NCI-H748 (cell line): Measurements from ENCODE around the gene CDC5L.

Experiments
- DNase-seq: peaks from one replicate; lab custom pipeline; 2025; ENCODE audit not compliant: unreplicated experiment; lab: John Stamatoyannopoulos, UW

CDC5L gene

DNA sequence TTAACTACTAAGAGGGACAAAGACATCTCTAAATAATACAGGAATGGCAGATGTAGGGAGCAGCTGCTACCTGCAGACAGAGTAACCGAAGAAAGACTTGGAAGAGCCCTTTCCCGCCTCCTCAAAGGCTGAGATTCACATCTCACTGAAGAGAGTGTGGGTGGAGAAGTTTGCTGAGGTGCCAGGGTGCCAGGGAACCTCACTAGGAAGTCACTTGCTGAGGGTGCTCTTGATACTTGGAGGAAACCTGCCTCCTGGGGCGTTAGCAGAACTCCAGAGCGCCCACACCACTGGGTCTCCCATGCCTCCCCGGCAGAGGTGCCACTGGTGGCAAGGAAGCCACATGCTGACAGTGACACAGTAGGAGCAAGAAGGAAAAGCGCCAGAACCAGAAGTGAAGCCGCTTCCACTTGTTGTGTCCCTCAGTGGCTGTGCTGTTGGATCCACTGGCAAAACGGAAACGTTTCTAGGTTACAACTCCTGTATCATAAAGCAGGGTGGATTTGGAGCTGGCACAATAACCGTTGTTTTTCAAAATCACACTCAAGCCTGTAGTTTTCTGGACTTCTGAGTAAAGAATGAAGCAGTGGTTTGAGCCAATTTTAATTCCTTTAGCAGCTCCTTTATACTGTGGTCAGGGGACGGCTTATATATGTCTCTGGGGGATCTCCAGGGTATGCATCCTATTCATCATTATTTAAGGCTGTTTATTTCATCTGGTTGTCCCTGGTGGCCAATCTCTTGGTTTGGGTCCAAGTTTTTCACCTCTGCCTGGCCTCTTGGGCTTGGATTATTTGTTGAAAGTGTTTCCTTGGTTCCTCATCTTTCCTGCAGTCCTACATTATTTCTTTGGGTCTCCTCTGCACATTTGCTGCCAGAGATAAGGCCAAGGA, 64.5 kb downstream of the CDC5L start:
- DNase-seq: no peak

DNA sequence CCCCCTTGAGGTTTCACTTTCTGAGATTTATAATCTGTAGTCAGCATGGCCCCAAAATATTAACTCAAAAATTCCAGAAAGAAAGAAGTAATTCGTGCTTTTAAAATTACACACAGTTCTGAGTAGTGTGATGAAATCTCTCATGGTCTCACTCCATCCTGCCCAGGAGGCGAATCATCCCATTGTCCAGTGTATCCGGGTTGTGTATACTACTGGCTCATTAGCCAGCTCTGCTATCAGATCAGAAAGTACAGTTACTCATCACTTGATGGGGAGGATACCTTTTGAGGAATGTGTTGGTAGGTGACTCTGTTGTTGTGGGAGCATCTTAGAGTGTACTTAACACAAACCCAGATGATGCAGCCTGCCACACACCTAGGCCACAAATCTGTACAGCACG, 65.2 kb downstream of the CDC5L start:
- DNase-seq: no peak

DNA sequence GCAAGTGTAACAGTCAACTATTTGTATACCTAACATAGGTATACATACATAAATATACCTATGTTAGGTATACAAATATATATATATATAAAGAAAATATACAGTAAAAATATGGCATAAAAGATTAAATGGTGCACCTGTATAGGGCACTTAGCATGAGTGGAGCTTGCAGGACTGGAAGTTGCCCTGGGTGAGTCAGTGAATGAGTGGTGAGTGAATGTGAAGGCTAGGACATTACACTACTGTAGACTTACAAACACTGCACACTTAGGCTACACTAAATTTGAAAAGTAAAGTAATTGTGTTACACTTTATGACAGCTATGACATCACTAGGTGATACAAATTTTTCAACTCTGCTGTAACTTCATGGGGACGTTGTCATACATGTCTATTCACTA, 65.6 kb downstream of the CDC5L start:
- DNase-seq: no peak

DNA sequence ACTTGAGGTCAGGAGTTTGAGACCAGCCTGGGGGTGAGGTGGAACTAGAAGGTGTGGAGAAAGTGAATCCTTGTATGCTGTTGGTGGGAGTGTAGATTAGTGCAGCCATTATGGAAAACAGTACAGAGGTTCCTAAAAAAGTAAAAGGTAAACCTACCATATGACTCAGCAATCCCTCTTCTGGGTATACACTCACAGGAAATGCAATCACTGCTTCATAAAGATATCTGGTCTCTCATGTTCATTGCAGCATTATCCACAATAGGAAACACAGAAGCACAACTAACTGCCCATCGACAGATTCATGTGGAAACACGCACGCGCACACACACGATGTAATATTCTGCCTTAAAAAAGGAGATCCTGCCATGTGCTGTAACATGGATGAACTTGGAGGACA, 66.7 kb downstream of the CDC5L start:
- DNase-seq: no peak

DNA sequence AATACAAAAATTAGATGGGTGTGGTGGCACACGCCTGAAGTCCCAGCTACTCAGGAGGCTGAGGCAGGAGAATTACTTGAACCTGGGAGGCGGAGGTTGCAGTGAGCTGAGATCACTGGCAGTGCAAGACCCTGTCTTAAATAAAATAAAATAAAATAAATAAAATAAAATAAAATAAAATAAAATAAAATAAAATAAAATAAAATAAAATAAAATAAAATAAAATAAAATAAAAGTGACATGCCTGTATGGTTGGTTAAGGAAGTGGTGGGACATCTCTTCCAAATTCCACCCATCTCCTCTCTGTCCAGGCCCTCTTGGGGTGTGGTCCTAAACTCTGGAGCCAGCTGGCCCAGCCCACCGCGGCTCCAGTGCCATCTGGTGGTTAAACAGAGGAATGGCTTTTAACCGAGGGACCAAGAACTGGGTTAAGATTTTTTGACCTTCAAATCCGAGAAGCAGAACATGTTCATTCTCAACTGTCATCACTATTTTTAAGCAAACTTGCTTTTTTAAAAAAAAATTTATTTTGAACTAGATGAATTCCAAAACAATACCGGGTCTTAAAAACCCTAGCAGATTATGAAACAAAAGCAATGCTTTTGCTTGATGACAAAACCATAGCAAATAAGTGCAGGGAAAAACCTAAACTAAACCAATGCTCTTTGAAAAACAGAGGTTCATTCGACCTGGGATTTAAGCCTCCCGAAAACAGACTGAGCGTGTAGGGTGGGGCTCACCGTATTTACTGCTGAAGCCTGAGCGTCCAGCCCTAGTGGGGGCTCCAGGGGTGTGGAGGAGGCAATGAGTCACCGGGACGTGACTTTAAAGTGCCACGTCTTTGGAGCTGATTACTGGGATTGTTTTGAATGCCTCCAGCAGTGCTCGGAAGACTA, 68.8 kb downstream of the CDC5L start:
- DNase-seq: peak; percentile 68

DNA sequence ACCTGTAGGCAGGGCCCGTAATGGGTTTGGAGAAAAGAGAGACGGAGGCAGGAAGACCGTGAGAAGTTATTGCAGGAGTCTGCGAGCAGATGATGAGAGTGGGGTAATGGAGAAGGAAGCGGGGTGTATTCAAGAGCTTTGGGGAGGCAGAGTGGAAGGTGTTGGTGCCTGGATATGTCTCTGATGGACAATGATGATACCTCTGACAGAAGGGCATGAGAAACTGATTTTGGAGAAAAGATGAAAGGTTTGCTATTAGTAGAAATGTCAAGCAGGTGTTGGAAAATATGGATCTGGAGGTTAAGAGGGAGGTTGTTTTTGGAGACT, 69.4 kb downstream of the CDC5L start:
- no peak for DNase-seq

DNA sequence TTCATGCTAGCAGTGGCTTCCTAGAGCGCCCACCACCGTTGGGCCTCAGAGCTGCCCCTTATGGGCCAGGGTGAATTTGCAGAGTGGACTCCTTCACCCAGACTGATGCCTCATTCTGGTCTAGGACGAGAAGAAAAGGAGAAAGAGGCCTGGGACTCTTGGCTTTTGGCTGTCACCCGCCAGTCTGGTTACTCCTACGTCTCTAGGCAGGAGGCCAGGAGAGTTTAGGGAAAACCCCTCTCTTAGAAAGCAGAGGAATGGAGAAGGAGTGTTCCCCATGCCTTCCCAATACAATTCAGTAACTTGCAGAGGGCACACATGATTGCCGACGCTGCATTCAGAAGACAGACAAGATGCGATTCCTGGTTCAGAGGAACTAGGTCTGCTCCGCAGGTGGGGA, 70.1 kb downstream of the CDC5L start:
- no peak for DNase-seq

DNA sequence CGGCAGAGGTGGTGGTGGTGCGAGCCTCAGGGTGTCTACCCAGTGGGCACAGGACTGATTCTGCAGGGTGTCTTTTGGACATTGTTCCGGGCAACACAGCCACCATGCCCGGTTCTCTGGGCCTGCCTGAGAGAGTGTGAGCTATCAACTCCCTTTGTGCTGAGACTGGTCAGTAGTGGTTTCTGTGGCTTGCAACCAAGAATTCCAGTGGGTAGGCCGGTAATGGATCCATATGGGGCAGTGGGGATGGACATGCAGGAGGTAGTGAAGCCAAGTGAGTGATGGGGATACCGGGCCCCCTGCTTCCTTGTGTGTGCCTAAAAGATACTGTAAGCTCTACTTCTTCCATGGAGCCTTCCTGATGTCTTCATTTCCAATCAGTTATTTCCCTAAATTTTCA, 71.0 kb downstream of the CDC5L start:
- no peak for DNase-seq

DNA sequence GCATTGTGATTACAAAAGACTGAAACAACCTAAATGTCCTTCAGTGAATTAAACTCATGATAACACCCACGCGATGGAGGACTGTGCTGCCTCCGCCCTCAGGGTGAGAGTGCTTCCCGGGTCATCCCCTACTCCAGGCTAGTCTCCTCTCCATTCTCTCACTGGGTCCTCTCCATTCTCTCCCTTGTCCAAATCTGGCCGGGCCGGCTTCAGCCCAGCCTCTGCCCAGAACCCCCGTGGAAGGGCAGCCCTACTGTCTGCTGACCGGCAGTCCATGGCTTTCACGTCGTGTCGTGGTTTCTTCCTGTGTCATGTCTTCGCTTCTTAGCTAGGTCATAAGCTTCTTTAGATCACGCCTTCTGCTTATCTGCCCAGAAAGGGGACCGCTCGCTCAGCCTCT, 74.8 kb downstream of the CDC5L start:
- no peak for DNase-seq

DNA sequence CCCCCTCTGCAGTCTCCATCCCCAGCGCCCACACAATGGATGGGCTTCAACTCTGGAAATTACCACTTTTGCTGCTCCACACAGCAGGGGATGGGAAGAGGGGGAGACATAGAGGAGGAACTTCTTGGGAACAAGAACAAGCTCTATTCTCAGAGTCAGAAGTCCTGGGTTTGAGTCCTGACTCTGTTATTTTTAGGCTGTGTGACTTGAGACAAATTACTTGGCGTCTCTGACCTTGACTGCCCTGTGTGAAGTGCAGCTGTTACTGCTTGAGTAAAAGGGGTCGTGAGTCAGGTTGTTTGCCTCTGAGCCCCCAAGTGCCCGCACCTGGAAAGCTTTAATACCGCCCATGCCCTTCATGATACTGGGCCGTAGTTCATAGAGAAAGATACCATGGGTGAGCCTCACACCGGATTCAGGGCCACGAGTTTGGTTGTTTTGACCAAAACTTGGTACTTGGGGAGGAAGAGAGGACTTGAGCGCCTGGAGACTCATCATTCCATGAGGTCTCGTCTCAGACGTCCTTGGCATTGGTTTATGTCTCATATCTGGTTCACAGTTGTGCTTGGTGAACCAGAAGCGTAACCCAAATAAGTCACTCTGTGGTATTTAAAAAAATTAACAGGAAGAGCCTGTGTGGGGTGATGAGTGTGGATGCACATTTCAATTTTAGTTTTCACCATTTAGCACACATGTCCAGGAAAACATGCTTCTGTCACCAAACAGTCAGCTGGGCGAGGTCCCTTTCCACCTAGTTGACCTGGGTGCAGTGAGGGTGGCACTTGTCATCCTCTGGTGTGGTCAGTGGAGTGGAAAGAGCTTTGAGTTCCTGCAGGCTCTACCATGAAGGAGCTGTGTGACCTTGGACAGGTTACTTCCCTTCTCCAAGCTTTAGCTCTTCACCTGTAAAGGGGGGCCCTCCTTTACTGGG, 75.6 kb downstream of the CDC5L start:
- DNase-seq: no peak

DNA sequence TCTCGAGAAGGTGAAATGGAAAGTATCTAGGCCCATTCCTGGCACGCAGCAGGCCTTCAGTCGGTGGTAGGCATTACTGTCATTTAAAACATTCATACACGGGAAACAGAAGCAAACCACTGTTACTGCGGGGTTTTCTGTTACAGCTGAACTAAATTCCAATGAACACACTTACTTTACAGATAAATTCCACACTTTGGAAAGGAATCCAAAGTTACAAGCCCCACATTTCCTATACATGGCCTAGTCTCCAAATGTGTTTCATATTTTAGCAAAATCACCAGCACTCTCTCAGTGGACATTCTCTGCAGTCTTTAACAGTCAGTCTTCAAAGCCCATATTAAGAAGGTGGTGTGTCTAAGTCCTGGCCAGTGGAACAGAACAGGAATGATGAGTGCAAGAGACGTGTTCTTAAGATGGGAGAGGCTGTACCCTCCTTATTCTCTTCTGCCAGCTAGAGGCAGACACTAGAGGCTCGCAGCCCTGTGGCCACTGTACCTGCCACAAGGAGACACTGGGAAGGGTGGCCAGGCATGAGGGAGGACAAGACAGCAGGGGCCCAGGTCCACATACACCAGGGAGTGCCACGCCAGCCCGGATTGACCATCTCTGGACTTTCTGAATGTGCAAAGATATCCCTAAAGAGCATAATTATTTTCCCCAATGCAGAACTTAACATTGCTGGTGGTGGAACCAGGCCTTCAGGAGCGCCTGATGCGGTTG, 76.4 kb downstream of the CDC5L start:
- no peak for DNase-seq

DNA sequence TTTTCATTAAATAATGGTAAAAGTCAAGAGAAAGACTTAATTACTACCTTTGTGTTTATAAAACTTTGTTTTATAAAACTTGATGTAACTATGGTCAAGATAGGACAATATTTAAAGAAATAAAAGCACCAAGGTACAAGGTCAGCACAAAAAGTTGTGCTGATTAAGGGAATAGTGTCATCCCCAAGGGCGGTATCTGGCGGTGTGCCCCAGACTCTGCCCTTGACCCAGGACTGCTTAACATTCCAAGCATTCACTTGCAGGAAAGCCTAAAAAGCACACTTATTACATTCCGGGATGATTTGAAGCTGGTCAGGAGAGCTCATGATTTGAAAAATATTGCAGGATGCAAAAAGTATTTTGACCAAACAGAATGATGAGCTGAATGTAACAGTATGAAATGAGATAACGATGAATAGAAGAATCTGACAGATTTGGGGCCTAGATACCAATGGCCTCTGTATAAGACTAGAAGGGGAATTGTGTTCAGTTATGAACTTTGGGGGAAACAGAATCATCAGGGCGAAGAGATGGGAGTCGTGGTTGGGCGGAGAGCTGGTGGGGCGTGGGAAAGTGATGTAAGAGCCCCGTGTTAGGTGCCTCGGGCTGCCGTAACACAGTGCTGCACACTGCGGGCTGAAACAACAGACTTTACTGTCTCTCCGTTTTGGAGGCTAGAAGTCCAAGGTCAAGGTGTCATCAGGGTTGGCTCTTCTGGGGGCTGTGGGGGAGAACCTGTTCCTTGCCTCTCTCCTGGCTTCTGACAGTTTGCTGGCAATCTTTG, 77.2 kb downstream of the CDC5L start:
- no peak for DNase-seq

DNA sequence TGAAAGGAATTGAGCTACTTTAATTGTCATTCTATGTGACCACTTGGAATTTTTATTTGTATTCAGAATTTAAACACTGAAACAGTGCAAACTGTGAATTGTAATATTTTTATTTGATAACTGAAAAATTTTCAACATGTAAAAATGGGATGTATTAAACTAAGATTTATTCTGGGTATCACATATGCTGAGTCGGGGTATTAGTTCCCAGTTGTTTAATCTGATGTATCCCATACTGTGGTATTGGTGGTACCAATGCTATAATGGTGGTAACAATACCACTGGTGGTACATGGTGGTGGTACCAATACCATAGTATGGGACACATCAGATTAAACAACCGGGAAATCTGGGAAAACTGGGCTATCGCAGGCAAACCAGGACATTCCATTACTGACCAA, 79.4 kb downstream of the CDC5L start:
- no peak for DNase-seq

DNA sequence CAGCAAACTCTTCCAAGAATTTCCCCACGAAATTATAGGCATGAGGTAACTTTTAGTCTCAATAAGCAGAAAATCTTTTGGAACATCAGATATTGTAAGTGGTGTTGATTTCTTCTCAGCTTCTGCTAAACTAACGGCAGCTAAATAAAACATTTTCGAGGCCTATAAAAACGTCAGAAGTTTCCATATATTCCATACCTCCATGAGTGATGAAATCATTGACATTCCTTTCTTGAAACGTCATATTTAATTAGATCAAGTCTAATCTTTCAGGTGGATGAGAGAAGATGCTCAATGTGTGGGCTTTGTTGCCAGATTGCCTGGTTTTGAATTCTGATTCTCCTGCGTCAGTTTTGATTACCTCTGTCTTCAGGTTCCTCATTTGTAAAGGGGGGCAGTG, 81.3 kb downstream of the CDC5L start:
- no peak for DNase-seq

DNA sequence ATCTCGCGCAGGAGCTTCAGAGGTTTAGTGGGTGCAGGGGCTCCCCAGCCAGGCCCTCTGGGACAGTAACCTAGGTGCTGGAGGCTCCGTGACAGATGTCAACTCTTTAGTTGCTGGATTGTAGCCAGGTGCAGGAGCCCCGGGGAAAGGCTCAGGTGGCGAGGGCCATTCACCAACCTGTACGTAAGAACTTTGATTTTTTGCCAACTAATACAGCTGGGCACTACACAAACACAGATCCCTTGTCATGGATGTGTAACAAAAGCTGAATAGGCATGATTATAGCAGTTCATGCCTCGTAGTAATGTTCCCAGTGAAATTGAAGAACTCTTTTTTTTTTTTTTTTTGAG, 82.6 kb downstream of the CDC5L start:
- peak; percentile 99 for DNase-seq

DNA sequence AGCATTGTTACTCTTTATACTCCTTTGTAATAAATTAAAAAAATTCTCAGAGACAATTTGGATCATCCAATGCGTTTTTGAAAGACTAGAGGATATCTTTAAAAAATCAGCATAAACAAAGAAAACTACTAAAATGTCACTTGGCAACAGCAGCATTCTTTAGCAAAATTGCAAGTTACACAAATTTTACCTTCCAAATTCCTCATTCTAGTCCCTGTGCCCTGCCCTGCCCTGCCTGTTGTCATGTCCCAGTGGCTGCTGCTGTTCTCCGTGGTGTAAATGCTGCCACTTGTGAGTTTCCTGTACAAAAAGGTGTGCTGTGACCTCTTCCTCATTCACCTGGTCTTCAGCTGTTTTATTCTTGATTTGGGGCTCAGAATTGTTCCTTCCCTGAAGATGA, 83.2 kb downstream of the CDC5L start:
- DNase-seq: no peak

DNA sequence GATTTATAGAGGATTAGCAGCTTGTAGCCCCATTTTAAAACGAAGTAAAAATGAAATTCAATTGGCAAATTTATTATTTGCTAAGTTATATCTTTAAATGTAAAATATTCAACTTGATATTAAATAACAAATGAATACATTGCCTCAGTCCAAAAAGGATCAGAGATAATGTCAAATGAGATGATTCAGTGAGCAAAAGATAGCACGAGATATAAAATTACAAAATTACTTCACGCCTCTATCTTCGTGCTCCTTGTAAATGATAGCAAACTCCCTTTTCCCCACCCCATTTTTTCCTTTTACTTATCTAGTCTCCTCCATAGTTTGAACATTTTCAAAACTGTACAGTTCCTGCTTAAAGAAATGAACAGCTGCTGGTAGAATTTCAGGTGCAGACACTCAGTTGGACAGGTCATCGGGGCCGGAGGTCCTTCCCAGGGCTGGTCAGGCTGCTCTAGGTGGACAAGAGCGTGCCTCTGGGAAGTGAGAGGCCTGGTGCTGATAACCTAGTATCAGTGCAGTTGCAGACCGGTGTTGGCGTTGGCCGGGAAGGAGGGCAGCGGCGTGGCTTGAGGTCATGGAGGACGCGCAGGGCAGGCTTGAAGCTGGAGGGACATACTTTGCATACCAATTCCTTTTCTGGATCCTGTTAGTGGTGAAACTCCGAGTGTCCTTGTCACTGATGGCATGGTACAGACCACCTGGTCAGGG, 83.9 kb downstream of the CDC5L start:
- no peak for DNase-seq

DNA sequence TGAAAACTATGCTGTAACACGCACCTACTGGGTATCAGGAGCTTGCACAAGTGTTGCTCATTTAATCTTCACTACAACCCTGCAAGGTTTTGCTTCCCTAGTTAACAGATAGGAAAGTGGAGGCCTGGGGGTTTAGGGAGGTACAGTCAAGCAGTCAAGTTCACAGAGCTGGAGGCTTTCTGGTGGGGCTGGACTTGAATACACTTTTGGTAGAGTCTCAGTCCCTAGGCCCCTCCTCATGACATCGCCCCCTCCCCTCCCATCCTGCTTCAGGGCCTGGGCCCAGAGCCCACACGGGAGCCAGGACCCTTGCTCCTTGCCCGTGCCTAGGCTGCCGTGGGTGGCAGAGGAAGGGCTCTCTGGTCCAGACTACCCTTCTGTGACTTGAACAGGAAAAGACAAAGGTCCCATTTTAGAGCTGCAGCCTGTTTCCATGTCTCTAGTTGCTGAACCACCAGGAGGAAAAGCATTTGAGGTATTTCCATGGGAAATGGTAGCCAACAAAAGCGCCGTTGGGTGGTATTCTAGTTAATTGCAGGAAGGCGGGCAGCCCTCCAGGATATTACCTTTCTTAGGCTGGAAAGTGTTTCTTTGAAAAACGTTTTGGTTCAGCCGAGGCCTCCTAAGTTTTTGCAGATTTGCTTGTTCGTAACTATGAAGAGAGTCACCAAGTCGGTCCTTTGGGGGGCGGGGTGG, 84.9 kb downstream of the CDC5L start:
- DNase-seq: no peak
